NCI-H82 (cell line): Measurements from ENCODE around the gene UBE2Q2.
"Not testable (repeated sequence)": the region's sequence is repeated elsewhere in the genome, so short reads cannot be mapped to it uniquely, and the experiment has no call there.

Source experiments
- DNase-seq: peaks from one replicate; lab custom pipeline; 2025; lab: John Stamatoyannopoulos, UW

UBE2Q2 gene

GRCh38 chr15:75823860-75824613 lies 19.2 kb upstream of the UBE2Q2 start:
- no peak for DNase-seq

- DNase-seq = no peak
These were observed 15.6 kb upstream of the UBE2Q2 start for GRCh38 chr15:75827691-75828090.

- DNase-seq = no peak
These were observed 14.8 kb upstream of the UBE2Q2 start for GRCh38 chr15:75828429-75828828.

GRCh38 chr15:75830910-75831805 lies 12.1 kb upstream of the UBE2Q2 start:
- DNase-seq = peak; percentile 13

GRCh38 chr15:75831806-75832102 lies 11.5 kb upstream of the UBE2Q2 start:
- DNase-seq = no peak

GRCh38 chr15:75832114-75832513 lies 11.1 kb upstream of the UBE2Q2 start:
- no peak for DNase-seq

GRCh38 chr15:75834021-75834420 lies 9.2 kb upstream of the UBE2Q2 start:
- no peak for DNase-seq

GRCh38 chr15:75835990-75836958 lies 7.0 kb upstream of the UBE2Q2 start:
- no peak for DNase-seq

- no peak for DNase-seq
These were observed 6.3 kb upstream of the UBE2Q2 start for GRCh38 chr15:75836959-75837334.

- DNase-seq = peak; percentile 54
These were observed 2.6 kb upstream of the UBE2Q2 start for GRCh38 chr15:75840659-75841058.

GRCh38 chr15:75841626-75842025 lies 1.6 kb upstream of the UBE2Q2 start:
- no peak for DNase-seq

GRCh38 chr15:75843678-75844581 lies 683 bp downstream of the UBE2Q2 start:
- peak; percentile 69 for DNase-seq

- peak; percentile 40 for DNase-seq
These were observed 1.5 kb downstream of the UBE2Q2 start for GRCh38 chr15:75844629-75845335.

- DNase-seq = no peak
These were observed 5.9 kb downstream of the UBE2Q2 start for GRCh38 chr15:75849167-75849566.

- DNase-seq = no peak
These were observed 7.5 kb downstream of the UBE2Q2 start for GRCh38 chr15:75850708-75851107.

GRCh38 chr15:75851566-75851965 lies 8.3 kb downstream of the UBE2Q2 start:
- not testable (repeated sequence) for DNase-seq

GRCh38 chr15:75857886-75858285 lies 14.6 kb downstream of the UBE2Q2 start:
- no peak for DNase-seq

- no peak for DNase-seq
These were observed 18.6 kb downstream of the UBE2Q2 start for GRCh38 chr15:75861750-75862402.

GRCh38 chr15:75862796-75863195 lies 19.5 kb downstream of the UBE2Q2 start:
- no peak for DNase-seq
